Stimulated activated CD8-positive, alpha-beta memory T cell treated with anti-CD3 and anti-CD28 coated beads, Interleukin-12 subunit alpha, Interleukin-12 subunit beta, amount 100 ng/mL, for 24 hours (primary cell): Measurements from ENCODE around the gene SEMA6D.
"Not testable (repeated sequence)": the region's sequence is repeated elsewhere in the genome, so short reads cannot be mapped to it uniquely, and the experiment has no call there.

Experiments used
- DNase-seq: peaks from one replicate; pipeline ENCODE4 v3.0.0-alpha.2; 2020; ENCODE audit errors: extremely low read depth

SEMA6D gene

DNA sequence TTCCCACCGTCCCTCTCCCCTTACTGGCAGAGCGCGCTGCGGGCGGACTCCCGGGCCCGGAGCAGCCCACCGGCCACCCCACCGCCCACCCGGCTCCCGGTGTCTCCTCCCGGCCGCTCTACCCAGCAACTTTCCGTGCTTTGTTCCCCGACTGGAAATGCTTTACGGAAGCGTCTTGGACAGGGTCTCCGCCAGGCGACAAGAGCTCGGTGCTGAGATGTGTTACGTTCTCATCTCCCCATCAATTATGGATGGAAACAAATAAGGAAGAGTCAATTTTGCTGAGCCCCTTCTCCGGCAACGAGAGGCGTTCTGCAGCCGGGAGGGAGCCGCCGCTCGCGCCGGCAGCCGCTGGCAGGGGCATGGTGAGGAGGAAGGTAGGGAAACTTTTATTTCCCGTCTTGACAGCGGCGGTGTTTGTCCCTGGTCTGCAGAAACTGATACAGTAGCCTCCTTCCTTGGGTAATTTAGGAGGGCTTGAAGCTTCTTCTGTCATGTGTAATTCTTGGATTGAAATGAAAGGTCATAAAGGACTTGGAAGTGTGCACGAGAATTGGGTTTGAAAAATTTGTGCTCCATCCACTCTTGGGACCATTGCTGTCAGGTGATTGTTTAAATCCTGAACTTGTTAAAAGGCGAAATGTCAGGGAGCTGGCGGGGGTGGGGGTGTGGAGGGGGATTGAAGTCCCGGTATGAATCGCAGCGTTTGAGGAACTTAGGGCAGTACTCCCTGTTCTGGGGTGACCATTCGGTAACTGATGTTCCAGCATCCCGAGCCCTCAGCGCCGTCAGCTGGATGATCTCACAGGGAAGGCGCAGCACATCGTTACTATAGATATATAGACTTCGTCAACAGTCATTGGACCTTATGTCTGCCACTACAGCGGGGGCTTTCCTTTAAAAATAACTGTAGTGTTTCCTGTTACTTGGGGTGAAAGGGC lies 1.5 kb downstream of the SEMA6D start:
- DNase-seq = no peak

DNA sequence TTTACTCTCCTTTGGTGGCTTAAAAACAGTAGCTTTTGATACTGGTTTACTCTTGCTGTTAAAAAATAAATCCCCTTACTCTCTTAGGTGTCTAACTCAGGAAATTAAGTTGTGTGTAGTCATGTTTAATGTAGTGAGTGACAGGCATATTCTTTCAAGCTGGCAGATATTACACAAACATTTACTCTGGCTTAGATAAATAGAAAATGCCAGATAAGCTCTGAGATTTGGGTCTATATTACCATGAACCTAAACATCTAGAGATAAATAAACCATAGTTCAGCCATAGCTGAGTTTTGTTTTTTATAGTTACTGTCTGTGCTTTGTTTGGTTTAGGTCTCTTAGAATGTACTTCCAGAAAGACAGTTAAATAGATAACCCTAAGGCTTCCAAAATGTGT lies 2.4 kb downstream of the SEMA6D start:
- no peak for DNase-seq

DNA sequence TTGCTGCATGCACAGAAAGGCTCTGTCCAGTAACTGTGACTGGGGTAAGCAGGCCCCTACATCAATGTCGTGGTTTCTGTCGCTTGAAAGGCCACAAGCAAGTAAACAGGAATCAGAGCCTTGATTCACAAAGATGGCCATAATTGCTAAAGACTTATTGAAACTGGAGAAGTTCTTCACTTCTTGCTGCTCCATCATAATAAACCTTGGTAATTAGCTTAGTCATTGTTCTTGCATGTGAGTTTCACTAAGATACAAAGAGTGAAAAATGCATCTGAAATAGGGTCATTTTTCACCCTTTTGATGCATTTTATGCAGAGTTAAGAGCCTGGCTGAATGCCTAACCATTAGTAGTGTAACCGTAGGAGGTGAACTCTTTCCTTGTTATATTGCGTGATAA lies 3.2 kb downstream of the SEMA6D start:
- no peak for DNase-seq

DNA sequence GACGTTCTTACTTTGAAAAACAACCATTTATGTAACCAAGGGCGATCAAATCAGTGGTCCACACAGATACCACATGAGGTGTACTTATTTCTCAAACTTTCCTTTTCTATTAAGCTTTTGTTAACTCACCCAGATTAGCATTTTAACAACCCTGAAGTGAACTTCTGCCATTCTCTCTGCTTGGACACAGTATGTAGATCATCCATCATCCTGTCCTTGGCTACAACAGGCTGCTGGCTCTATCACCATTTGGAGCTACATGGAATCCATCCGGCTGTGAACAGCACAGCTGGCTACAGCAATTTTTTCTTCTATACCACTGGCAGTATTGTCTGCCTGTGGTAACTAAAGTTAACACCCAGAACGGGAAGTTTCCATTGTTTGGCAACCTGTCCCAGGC lies 4.4 kb downstream of the SEMA6D start:
- no peak for DNase-seq

DNA sequence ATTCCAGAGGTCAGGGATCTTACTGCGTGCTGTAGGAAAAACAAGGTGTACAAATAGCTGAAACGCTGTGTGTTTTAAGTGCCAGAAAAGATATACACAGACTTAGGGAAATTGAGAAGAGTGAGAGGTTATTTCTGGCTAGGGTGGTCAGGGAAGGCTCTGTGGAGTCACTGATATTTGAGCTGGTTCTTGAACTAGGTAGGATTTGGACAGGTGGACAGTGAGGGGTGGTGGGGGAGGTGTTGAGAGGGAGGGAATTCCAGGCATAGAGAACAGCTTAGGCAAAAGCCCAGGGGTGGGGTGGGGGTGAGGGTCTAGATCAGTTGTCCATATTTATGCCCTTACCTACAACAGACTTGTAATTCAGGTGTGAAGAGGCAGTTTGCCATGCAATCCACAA lies 7.0 kb downstream of the SEMA6D start:
- DNase-seq = no peak

DNA sequence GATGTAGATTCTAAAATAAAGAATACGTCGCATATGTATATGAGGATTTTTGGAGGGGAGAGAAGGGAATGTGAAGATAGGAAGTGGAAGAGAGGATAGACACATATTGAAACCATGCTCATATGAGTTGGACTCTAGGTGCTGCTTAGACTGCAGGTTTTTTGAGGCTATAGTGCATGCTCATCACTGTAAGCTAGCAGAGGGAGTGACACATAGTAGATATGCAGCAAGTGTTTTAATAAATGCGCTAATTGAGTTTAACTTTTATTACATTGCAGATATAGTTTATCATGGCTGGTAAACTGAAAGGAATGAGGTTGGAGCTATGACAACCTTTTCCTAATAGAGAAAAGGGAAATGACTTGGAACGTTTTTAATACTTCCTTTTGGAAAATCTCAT lies 7.7 kb downstream of the SEMA6D start:
- no peak for DNase-seq

DNA sequence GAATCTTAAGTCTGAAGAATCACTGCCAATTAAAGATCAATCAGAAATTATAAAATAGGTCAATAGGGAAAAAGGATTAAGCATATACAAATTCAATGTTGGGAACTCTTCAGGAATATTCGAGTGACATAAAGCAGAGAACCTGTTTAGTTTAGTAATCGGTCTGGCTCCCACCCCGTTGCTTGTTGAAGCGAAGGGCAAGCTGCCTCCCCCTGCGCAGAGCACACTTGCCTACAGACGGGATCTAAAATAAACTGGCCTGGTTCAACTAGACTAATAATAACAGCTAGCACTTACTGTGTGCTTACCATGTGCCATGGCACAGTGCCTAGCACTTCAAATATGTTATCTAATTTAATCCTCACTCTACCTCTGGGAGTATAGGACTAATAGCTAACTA lies 8.6 kb downstream of the SEMA6D start:
- DNase-seq = no peak

DNA sequence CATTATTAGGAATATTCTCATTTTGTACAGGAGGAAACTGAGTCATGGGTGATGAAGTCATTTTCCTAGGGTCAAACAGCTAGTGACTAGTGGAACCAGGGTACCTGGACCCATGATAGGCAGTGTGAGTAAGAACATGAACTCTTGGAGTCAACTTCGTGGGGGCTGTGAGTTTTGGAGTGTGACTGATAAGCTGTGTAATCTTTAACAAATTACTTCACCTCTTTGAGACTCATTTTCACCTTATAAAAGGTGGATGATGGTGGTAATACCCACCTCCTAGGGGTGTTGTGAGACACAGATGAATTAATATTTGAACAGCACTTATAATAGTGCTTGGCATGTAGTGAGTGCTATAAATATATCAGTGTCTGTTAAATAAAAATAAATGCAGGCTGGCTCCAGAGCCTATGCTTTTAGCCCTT lies 9.1 kb downstream of the SEMA6D start:
- no peak for DNase-seq

DNA sequence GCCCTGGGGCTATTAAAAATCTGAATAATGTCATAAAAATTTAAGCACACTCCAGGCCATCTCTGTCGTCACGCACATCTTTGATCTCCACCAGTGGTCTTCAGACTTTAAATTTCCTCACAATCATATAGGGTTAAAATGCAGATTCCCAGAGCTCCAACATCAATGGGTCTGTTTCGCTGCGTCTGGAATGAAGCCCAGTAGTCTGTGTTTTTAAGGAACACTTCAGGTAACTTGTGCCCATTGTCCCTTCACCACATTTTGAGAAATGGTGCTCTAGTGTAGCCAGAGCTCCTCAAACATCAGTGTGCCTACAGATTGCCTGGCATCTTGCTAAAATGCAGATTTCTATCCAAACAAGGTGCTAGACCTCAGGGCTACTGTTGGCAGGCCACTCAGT lies 9.8 kb downstream of the SEMA6D start:
- DNase-seq = no peak

DNA sequence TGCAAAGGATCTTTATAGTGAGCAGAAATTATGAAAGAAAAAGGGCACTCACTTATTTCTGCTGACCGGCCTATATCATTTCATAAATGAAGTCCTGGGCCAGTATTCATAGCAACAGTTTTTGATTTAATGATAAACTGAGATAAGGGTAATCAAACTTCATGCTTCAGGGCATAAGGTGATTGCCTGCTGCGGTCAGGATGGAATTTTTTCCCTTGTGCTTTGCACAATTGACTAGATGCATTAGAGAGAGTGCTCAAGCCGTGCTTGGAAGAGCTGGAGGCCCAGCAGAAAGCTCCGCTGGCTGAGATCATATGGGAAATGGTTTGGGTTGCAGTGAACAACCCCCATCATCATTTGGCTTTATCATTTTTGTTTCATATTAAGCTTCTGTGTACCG lies 10.4 kb downstream of the SEMA6D start:
- DNase-seq = no peak

DNA sequence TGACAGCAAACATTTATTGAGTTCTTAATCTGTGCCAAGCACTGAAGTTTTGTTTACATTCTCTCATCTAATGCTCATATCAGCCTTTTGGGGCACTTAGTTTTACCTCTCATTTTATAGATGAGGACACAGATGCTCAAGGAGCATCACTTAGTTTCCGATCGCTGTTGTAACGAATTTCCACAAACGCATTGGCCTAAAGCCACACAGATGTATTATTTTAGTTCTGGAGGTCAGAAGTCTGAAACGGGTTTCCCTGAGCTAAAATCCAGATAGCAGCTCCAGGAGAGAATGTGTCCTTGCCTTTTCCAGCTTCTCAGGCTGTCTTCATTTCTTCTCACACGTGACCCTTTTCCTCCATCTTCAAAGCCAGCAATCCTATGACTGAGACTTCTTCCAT lies 11.1 kb downstream of the SEMA6D start:
- DNase-seq = no peak

DNA sequence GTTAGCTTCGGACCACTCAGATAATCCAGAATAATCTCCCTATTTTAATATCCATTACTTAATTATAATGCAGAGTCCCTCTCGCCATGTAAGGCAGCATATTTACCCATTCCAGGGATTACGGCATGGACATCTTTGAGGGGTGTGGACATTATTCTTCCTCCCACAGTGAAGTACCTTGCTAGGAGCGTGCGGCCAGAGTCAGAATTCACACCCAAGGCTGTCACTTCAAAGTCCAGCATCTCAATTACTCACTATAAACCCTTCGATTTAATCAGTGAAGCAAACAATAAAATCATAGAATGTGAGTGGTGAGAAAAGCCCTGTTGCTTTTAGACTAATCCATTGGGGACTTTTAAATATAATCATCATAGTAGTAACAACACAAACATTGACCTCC lies 11.6 kb downstream of the SEMA6D start:
- DNase-seq = no peak

DNA sequence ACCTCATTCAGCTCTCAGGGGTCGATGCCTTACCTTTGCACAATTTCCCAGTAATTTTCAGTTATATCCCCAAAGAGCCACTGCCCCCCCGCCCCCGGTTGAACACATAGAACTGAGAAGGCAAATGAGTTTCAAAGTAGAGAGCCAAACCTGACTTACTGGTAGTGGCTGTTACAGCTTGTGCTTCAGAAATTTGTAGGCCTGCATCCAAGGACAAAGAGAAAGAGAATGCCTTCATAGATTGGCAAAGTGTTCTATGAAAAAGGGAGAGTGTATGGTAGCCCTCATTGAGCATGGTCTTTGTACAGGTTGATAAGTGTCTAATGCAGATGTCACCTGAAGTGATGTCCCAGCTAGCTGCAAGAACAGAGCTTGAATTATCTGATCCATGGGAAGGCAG lies 13.9 kb downstream of the SEMA6D start:
- no peak for DNase-seq

DNA sequence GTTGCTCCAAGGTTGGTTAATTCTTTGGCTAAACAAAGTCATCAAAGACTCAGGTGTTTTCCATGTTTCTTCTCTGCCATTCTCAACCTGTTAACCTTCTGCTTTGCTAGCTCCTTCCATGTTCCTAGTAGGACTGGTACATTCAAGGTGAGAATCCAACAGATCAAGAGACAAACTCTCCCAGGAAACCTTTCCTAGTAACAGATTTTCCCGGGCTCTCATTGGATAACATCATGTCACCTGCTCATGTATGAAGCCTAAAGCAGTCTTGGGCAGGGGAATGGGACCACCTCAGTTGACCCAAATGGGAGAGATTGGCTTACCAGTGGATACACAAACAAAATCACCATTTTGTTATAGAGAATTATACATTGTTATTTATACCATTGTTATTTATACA lies 14.9 kb downstream of the SEMA6D start:
- DNase-seq = no peak

DNA sequence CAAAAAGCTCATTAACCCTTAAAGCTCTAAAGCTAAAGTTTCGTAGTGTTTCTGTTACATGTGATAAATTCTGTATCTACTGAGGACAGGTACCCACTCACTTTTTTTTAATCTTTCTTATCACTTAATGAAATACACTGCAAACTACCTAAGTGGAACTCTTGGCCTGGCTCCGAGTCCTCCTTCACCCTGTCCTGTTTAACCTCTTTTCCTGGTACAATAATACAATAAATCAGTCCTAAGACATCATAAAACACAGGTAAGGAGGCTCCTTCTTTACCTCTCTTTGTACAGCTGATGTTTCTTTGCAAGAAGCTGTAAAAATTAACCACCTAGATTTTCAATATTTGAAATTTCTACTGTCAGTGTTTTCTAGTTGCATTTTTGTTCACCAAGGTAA lies 15.8 kb downstream of the SEMA6D start:
- no peak for DNase-seq

DNA sequence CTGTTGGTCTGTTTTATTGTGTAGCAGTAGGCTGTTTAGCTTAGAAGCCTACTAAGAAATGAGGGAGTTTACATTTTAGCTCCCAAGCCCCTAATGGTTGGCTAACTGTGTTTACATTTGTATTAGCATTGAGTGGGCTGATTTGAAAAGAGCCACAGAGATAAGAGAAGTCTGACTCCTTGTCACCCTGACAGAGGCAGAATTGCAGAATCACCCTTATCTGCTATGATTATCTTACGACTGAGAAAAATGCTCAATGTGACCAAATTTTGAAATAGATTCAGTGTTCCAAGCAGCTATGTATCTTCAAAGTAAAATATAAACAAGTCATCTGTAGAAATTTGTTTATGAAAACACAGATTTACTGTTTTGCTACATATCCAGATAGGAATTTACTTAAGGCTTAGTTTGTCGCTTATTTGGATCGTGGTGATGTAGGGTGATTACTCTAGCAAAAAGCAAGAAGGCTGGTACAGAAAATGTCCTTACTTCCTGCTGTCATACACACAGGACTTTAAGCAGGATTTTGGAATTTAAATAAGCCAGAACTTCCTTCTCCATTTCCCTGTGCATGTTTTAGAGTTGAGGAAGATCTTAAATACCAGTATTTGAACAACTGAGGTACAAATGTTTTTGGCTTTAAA lies 19.0 kb downstream of the SEMA6D start:
- DNase-seq = no peak

DNA sequence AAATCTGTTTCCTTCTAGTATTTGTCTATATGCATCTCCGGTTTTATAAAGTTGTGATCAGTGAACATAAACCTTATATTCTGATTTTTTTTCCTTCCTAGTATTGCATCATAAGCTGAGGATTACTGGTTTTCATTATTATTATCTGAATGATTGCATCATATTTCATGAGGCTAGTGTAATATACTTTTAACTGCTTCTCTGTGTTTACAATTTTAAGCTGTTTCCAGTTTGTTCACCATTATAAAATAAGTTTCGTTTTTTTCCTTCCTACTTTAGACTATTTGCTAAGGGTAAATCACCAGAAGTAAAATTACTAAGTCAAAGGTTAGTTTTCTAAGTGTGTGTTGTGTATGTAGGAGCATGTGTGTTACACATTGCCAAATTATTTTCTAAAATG lies 20.2 kb downstream of the SEMA6D start:
- DNase-seq = no peak

DNA sequence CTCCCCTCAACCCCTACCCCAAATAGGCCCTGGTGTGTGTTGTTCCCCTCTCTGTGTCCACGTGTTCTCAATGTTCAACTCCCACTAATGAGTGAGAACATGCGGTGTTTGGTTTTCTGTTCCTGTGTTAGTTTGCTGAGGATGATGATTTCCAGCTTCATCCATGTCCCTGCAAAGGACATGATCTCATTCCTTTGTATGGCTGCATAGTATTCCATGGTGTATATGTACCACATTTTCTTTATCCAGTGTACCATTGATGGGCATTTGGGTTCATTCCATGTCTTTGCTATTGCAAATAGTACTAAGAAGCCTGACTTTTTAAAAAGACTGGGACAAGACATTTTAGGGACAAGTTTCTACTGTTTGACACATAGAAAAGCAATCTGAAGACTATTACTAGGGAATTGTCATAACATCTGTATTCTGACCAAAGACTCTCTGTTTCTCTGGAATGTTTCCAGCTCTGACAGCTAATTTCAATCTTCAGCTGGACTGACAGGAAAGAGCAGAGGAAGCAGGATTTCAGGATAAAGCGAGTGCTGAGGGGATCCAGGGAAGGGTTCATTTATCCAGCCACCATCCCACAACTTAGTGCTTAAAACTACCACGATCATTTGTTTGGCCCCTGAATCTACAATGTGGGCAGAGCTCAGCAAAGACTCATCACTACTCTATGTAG lies 21.0 kb downstream of the SEMA6D start:
- not testable (repeated sequence) for DNase-seq

DNA sequence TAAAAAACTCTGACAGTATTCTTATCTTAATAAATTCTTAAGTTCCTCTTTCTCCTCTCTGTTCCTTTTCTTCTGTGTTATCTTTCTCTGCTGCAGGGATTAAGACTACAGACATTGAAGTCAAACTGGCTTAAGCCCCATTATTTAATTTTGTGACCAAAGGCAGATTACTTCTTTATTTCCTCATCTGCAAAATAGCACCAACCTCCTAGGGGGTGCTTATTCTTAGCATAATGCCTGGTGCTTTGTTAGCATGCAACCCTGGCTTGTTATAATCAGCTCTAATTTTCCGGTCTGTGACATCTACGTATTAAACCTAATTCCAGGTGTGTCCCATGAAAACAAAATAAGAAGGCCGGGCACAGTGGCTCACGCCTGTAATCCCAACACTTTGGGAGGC lies 23.8 kb downstream of the SEMA6D start:
- DNase-seq = no peak

DNA sequence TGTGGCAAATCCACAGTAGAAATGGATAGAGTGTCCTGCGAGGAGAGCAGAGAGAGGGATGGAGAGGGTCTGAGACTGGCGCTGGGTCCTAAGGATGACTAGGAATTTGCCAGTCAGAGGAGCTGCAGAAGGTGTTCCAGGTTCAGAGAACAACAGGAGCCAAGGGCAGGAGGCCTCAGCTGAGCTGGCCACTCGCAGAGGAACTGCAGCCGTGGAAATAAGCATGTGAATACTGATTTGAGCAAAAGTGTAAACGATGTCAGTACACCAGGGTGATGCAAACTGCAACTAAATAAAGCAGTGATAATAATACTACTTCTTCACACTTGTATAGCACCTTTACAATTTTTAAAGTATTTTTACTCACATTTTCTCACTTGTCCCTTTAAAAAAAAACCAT lies 24.6 kb downstream of the SEMA6D start:
- no peak for DNase-seq

DNA sequence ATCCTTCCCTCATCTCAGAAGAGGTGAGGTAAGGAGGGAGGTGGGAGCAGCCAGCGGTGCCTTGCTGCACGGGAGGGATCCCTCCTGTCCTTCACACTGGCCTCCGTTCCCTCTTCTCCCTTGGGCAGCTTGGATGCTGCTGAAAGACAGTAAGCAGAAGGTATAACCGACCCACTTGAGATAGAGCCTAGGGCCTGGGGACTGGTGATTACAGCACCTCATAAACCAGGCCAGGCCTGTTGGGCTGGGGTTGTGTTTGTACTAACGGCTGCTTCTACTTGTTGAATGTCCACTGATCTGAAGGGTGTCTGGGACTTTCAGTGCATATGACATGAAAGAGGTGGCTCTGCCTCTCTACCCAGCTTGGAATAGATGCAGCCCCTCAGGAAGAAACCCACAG lies 25.0 kb downstream of the SEMA6D start:
- no peak for DNase-seq

DNA sequence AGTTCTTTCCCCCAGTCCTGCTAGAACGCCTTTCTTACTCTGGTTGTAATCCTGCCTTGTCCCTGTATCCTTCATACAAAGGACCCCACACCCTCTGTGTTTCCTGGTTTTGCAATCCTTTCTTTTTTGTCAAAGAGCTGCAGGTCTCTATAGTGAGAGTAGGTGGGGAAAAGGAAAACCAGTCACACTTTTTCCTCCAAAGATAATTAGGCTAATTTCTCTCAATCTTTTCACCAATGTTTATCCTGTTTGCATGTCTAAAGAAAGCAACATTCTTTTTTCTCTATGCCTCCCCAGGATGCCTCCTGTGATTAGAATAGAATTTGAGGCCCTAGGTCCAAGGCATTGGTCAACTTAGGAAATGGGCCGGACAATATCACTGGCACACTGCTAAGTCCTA lies 25.4 kb downstream of the SEMA6D start:
- DNase-seq = no peak

DNA sequence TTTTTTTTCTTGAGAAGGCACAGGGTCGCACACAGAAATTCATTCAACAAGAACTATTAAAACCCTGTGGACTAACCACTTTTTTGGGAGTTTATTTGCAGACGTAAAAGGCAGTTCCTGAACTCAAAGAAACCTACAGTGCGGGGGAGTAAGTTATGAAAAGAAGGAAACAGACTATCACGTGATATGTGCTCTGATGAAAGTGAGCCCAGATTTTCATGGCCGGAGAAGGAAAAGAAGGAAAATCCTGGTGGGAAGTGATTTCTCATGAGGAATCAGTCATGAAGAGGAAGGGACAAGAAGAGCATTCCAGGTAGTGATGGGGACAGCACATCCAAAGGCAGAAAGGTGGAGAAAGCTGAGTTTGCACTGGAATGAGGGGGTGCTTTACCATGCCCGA lies 26.1 kb downstream of the SEMA6D start:
- no peak for DNase-seq
